CD4-positive, alpha-beta T cell treated with Interferon alpha-2 for 1 hour (primary cell): ENCODE measurements around the gene POLDIP2.
"Not testable (repeated sequence)": the region's sequence is repeated elsewhere in the genome, so short reads cannot be mapped to it uniquely, and the experiment has no call there.

ENCODE experiments used
- DNase-seq, 2 donors: peaks; one replicate each; pipeline ENCODE4 v3.0.0-alpha.2; 2020 to 2022

Gene POLDIP2

GRCh38 chr17:28363776-28364650, 6.7 kb upstream of the POLDIP2 start:
- DNase-seq, result no peak

GRCh38 chr17:28363186-28363585, 5.9 kb upstream of the POLDIP2 start:
- DNase-seq, result no peak

- no peak for DNase-seq
Measured at GRCh38 chr17:28357901-28358197, 522 bp upstream of the POLDIP2 start.

GRCh38 chr17:28350271-28350670, 7.1 kb downstream of the POLDIP2 start:
- no peak for DNase-seq

- no peak for DNase-seq
Measured at GRCh38 chr17:28348979-28349378, 8.3 kb downstream of the POLDIP2 start.

- no peak for DNase-seq
Measured at GRCh38 chr17:28347261-28347891, 10.0 kb downstream of the POLDIP2 start.

GRCh38 chr17:28346746-28347246, 10.5 kb downstream of the POLDIP2 start:
- peak in 1 of 2 donors; percentile 12 for DNase-seq

- DNase-seq, result no peak
Measured at GRCh38 chr17:28346199-28346580, 11.1 kb downstream of the POLDIP2 start.

GRCh38 chr17:28345419-28346198, 11.7 kb downstream of the POLDIP2 start:
- DNase-seq, result no peak

- DNase-seq, result no peak
Measured at GRCh38 chr17:28344435-28344901, 12.9 kb downstream of the POLDIP2 start.

- no peak for DNase-seq
Measured at GRCh38 chr17:28344011-28344410, 13.3 kb downstream of the POLDIP2 start.

- DNase-seq, result no peak
Measured at GRCh38 chr17:28343491-28343932, 13.8 kb downstream of the POLDIP2 start.

GRCh38 chr17:28342313-28342712, 15.0 kb downstream of the POLDIP2 start:
- no peak for DNase-seq

- DNase-seq, result no peak
Measured at GRCh38 chr17:28341516-28341915, 15.8 kb downstream of the POLDIP2 start.

- DNase-seq, result no peak
Measured at GRCh38 chr17:28340374-28340773, 17.0 kb downstream of the POLDIP2 start.

GRCh38 chr17:28339431-28339830, 17.9 kb downstream of the POLDIP2 start:
- DNase-seq, result no peak

- not testable (repeated sequence) for DNase-seq
Measured at GRCh38 chr17:28338769-28339212, 18.5 kb downstream of the POLDIP2 start.

- DNase-seq, result no peak
Measured at GRCh38 chr17:28338056-28338768, 19.1 kb downstream of the POLDIP2 start.

- DNase-seq, result peak; percentile 21 to 46
Measured at GRCh38 chr17:28335959-28336871, 21.1 kb downstream of the POLDIP2 start.

GRCh38 chr17:28335201-28335958, 21.9 kb downstream of the POLDIP2 start, which contains the start of the genes IFT20 and TNFAIP1:
Gene IFT20 (minus strand): TSS chr17:28335472. CDS start chr17:28331985, 3,487 bp downstream.
Gene TNFAIP1 (plus strand): TSS chr17:28335761. CDS start chr17:28339522, 3,761 bp downstream.
- DNase-seq, result peak; percentile 99
